Transverse colon (tissue), 4 donors: ENCODE data around the gene SRGAP1. TPM values are rescaled to one million over a fixed set of nuclear protein-coding genes. Genes with fewer than 3 reads are reported as not detected.

ENCODE experiments used
- DNase-seq: peaks from one replicate; pipeline ENCODE4 v3.0.0-alpha.2; 2019
- H3K27ac ChIP-seq, 4 donors: fragments of 200-600 bp; sonication (generic); 2 replicates each; pipeline ENCODE4 v1.5.1; 2016 to 2018; ENCODE audit warnings: inconsistent platforms in 4 of 4
- H3K27me3 ChIP-seq: fragments of 200-600 bp; sonication (generic); 2 replicates; pipeline ENCODE4 v1.5.1; 2017; ENCODE audit warnings: inconsistent platforms
- H3K36me3 ChIP-seq, 4 donors: fragments of 200-600 bp; sonication (generic); 2 replicates each; pipeline ENCODE4 v1.5.1; 2017 to 2019; ENCODE audit warnings: inconsistent platforms in 4 of 4
- H3K4me1 ChIP-seq, 4 donors: fragments of 200-600 bp; sonication (generic); 2 replicates each; pipeline ENCODE4 v1.5.1; 2017 to 2020; ENCODE audit warnings: inconsistent platforms in 4 of 4
- H3K4me3 ChIP-seq, 4 donors: fragments of 200-600 bp; sonication (generic); 1 replicate in 1 of 4; 2 replicates in 3 of 4; pipeline versions ENCODE4 v1.5.1 to v1.6.1; 2017 to 2019; ENCODE audit warnings: inconsistent platforms in 4 of 4
- H3K9me3 ChIP-seq, 2 donors: fragments of 200-600 bp; sonication (generic); 2 replicates each; pipeline ENCODE4 v1.5.1; 2017 to 2019; ENCODE audit warnings: inconsistent platforms in 2 of 2
- EP300 ChIP-seq: sonication (generic); formaldehyde crosslinking; IDR thresholded peaks from one replicate; pipeline ENCODE4 v1.6.1; 2017; ENCODE audit warnings: antibody characterized with exemption, low read depth
- POLR2A ChIP-seq: fragments of 450-650 bp; IDR thresholded peaks from one replicate; pipeline ENCODE4 v1.6.1; 2016; ENCODE audit warnings: antibody characterized with exemption, mild to moderate bottlenecking, moderate library complexity
- POLR2AphosphoS5 ChIP-seq, 3 donors: sonication (generic); formaldehyde crosslinking; IDR thresholded peaks; one replicate each; pipeline ENCODE4 v1.6.1; 2016; ENCODE audit warnings: antibody characterized with exemption in 3 of 3
- WGBS, 2 donors: methylation state at CpG; one replicate each; pipeline ENCODE4 v1.1.5; 2018; ENCODE audit warnings: low coverage in 1 of 2; 5-methylcytosine and 5-hydroxymethylcytosine counted together
- in situ Hi-C, 4 donors: fragments of 200-750 bp; cut with MboI; loops; one replicate each; pipeline versions ENCODE4 v1.15.0 to v1.15.1; 2017; ENCODE audit warnings: low sequenced_read_pairs in 3 of 4, low pct_ligation_motif_present in 1 of 4, low pct_unique_long_range_greater_than_20kb in 1 of 4
- intact Hi-C: fragments of 100-400 bp; cut with DNase I; formaldehyde crosslinking; loops from one replicate; pipeline ENCODE4 v1.15.1; 2023; ENCODE audit warnings: low total_unique reads
- total RNA-seq, 4 donors: library from RNA; depleted of rRNA; stranded (reverse); fragments of >200 nt; gene quantifications; one replicate each; pipeline ENCODE4 v1.1.0, GENCODE V29; 2016
- TF ChIP-seq, protein P1 (sequence below), 5 experiments: fragments of 200-600 bp in 3 of 5; fragments of 450-650 bp in 2 of 5; sonication (generic) in 3 of 5; IDR thresholded peaks; 1 replicate in 2 of 5; 2 replicates in 3 of 5; pipeline ENCODE4 v1.5.1; 2016 to 2017; ENCODE audit warnings: antibody characterized with exemption in 5 of 5, inconsistent platforms in 3 of 5, mild to moderate bottlenecking in 2 of 5, moderate library complexity in 1 of 5

SRGAP1 gene
- total RNA-seq, 4 donors from 2014 or later = 16.0 to 720 (median 51.4) TPM

DNA sequence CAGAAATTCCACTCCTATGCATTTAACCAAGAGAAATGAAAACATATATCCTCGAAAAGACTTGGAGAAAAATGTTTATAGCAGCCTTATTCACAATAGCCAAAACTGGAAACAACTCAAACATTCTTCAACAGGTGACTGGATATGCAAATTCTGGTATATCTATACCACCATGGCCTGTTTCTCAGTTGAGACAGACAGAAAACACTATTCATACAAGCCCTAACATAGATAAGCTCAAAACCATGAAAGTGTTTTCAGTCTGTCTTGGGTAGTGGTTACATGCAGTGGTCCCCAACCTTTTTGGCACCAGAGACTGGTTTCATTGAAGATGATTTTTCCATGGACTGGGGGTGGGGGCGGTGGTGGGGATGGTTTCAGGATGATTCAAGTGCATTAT, 83.8 kb downstream of the SRGAP1 start:
- intact Hi-C loops = no loop called here
- in situ Hi-C loops = no loop called here

DNA sequence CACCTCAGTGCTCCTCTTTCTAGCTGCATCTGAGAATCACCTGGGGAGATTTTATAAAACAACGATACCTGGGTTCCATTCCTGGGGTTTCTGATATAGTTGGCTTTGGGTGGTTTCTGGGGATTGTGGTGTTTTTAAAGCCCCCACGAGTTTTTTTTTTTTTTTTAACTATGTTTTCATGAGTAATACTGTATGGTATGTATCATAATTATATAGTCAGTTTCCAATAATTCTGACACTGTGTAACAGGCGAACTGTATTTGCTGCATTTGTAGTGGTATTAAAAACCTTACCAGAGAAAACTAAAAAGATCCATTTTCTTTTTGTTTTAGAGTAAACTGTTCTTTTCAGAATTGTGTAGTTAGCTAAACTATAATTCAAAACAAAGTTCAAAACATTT, 84.9 kb downstream of the SRGAP1 start:
- Histone ChIP-seq H3K9me3 (no peaks in the 10 kb centered on the region), H3K4me1 (peaks cover 0 to 9% (median 6%) of the 10 kb centered on the region in 4 donors), H3K36me3 (no peaks in the 10 kb centered on the region), H3K27me3 (no peaks in the 10 kb centered on the region), H3K27ac (no peak overlapping the region), H3K4me3 (no peak overlapping the region)
- TF ChIP-seq, protein P1, sequence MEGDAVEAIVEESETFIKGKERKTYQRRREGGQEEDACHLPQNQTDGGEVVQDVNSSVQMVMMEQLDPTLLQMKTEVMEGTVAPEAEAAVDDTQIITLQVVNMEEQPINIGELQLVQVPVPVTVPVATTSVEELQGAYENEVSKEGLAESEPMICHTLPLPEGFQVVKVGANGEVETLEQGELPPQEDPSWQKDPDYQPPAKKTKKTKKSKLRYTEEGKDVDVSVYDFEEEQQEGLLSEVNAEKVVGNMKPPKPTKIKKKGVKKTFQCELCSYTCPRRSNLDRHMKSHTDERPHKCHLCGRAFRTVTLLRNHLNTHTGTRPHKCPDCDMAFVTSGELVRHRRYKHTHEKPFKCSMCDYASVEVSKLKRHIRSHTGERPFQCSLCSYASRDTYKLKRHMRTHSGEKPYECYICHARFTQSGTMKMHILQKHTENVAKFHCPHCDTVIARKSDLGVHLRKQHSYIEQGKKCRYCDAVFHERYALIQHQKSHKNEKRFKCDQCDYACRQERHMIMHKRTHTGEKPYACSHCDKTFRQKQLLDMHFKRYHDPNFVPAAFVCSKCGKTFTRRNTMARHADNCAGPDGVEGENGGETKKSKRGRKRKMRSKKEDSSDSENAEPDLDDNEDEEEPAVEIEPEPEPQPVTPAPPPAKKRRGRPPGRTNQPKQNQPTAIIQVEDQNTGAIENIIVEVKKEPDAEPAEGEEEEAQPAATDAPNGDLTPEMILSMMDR (IDR thresholded peaks at IDR 0.05) = no peak
- no peak for TF ChIP-seq EP300
- TF ChIP-seq POLR2AphosphoS5 (IDR thresholded peaks at IDR 0.05) = no peak
- no peak for TF ChIP-seq POLR2A
- intact Hi-C loops (no loop called here), in situ Hi-C loops (no loop called here)
- 84 to 85% methylated on average over 3 of the region's 3 CpGs for WGBS, 2 donors
- DNase-seq = no peak

More for the DNA sequence above, 83.8 kb downstream of the SRGAP1 start:
- H3K27ac ChIP-seq = no peak overlapping the region
- WGBS, 2 donors = 80% methylated on average over 1 to 2 of the region's 2 CpGs
- TF ChIP-seq POLR2A (no peak), EP300 (no peak), POLR2AphosphoS5 (IDR thresholded peaks at IDR 0.05) (no peak)
- TF ChIP-seq, protein P1 (IDR thresholded peaks at IDR 0.05) = no peak
- H3K36me3 ChIP-seq = no peaks in the 10 kb centered on the region
- H3K9me3 ChIP-seq = no peaks in the 10 kb centered on the region
- no peaks in the 10 kb centered on the region for H3K27me3 ChIP-seq
- peaks cover 0 to 9% (median 6%) of the 10 kb centered on the region in 4 donors for H3K4me1 ChIP-seq
- no peak for DNase-seq
- H3K4me3 ChIP-seq = no peak overlapping the region

DNA sequence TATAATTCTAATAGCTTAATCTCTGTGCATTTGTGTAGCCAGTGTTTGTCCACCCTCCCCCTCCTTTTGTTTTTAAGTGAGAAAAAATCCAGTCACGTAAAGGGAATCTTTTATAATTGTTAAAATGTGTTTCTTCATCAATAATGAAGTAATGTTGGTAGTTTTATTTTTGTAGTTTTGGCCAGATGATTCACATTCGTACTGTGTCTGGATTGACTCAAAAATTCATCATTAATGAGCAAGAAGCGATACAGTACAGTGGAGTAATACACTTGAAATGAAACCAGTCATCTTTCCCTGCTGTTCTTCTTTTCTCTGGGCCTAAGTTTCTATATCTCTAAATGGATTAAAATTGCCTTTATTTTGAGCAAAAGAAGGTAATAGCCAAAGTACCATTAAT, 86.5 kb downstream of the SRGAP1 start:
- peaks cover 0 to 9% (median 7%) of the 10 kb centered on the region in 4 donors for H3K4me1 ChIP-seq
- H3K4me3 ChIP-seq = no peak overlapping the region
- intact Hi-C loops (no loop called here), in situ Hi-C loops (no loop called here)
- WGBS, 2 donors = 48 to 74% methylated on average over 3 of the region's 3 CpGs
- H3K36me3 ChIP-seq = no peaks in the 10 kb centered on the region
- no peaks in the 10 kb centered on the region for H3K27me3 ChIP-seq
- DNase-seq = no peak
- TF ChIP-seq POLR2AphosphoS5 (IDR thresholded peaks at IDR 0.05) = no peak
- TF ChIP-seq POLR2A = no peak
- TF ChIP-seq, protein P1 (IDR thresholded peaks at IDR 0.05) = no peak
- no peak for TF ChIP-seq EP300
- H3K9me3 ChIP-seq = no peaks in the 10 kb centered on the region
- no peak overlapping the region for H3K27ac ChIP-seq

DNA sequence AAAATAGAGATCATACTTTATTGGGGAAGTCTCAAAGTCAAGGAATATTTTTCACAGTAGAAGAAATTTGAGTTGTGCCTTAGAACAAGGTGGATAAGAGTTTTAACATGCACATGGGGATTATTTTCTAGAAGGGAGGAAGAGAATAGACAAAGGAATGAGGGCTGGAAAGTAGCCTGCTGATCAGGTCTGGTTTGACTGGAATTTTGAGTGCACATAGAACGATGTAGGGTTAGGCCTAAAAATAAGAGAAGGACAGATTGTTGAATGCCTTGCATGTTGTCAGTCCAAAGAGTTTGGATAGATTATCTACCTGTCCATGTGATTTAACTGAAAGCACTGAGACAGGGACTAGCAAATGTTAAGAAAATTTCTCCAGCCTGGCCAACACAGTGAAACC, 87.2 kb downstream of the SRGAP1 start:
- TF ChIP-seq POLR2AphosphoS5 (IDR thresholded peaks at IDR 0.05) (no peak), POLR2A (no peak), EP300 (no peak)
- TF ChIP-seq, protein P1 (IDR thresholded peaks at IDR 0.05) = no peak
- Histone ChIP-seq H3K36me3 (no peaks in the 10 kb centered on the region), H3K4me1 (peaks cover 0 to 12% (median 7%) of the 10 kb centered on the region in 4 donors), H3K27me3 (no peaks in the 10 kb centered on the region), H3K4me3 (no peak overlapping the region), H3K9me3 (no peaks in the 10 kb centered on the region), H3K27ac (no peak overlapping the region)
- in situ Hi-C loops (no loop called here), intact Hi-C loops (no loop called here)
- no peak for DNase-seq
- 83 to 86% methylated on average over 1 of the region's 1 CpG for WGBS, 2 donors
